ENCODE data around the gene CHMP4A.

CHMP4A gene

DNA sequence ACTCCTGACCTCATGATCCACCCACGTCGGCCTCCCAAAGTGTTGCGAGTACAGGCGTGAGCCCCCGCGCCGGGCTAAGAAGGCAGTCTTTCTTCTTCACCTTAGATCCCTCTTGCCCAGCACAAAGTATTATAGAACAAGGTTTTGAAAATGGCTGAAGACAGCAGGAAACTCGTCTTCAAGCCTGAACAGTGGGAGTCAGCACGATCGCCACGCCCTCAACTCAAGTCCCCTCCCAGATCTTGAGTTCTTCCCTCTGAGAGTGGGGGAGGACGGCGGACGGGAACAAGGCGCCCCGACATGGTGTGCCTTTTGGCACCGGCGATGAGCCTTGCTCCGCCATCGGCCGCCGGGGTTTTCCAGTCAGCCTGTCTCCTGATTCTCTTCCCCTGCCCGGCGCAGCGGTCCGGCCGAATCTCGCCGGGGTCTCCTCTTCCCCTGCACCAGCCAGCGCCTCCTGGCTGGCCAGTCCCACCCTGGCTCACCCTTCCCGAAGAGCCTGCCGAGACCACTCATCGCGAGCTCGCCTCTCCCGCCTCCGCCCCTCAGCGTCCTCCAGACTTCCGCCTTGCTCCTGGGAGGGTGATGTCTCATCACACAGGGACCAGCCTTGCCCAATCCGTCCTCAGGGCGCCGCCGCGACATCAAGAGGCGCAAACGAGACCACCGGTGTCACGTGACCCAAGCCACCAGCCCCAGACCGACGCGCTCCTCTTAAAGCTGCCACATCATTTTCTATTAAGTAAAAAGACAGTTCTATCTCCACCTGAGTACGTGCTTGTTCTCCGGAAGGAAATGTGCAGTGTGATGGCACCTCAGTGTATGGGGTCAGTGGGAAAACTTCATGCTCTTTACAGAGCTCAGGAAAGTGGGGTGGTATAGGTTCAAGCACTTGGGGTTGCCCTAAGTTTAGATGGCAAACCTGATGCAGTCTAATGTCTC lies at the start of gene CHMP4A:
CHMP4A (minus strand) TSS at position 565 of the 942 bp plus-strand sequence; CDS start at position 516, 49 bp downstream.
- peak; percentile 91 for DNase-seq

- DNase-seq = no peak
Measured at GRCh38 chr14:24261969-24262327, 48.7 kb upstream of the CHMP4A start.

GRCh38 chr14:24261256-24261968 lies 48.1 kb upstream of the CHMP4A start:
- no peak for DNase-seq

GRCh38 chr14:24260780-24261157 lies 47.5 kb upstream of the CHMP4A start:
- DNase-seq = no peak

DNA sequence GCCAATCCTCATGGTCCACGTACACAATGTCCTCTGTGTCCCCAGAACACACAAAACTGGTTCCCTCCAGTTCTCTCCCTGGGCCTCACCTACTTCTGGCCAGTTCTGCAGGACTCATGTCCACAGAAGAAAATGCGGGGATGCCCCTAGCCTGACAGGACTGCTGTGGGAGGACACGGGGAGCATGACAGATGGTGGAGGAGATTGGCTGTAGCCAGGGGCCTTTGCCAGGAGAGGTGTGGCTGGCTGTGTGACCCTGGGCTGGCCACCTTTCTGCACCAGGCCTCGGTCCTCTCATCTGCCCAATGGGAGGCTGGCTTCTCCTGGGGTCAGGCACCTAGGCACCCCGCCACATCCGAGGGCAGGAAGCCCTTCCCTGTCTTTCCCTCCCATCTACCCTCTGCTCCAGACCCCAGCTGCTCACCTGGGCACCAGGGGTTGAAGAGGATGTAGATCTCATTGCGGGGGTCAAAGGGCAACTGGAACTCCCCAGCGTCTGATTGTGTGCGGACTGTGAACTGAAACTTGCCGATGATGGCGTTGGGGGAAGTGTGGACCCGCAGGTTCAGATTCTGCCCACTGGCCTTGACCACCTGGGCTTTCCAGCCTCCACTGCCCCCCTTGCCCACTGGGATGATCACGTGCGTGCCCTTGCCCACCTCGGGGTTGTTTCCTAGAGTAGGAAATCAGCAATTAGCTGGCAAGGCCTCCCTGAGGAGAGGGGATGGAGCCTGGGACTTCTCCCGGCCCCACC lies 46.9 kb upstream of the CHMP4A start:
- DNase-seq = no peak

GRCh38 chr14:24259282-24260025 lies 46.2 kb upstream of the CHMP4A start:
- DNase-seq = no peak

- DNase-seq = no peak
Measured at GRCh38 chr14:24258548-24259265, 45.4 kb upstream of the CHMP4A start.

DNA sequence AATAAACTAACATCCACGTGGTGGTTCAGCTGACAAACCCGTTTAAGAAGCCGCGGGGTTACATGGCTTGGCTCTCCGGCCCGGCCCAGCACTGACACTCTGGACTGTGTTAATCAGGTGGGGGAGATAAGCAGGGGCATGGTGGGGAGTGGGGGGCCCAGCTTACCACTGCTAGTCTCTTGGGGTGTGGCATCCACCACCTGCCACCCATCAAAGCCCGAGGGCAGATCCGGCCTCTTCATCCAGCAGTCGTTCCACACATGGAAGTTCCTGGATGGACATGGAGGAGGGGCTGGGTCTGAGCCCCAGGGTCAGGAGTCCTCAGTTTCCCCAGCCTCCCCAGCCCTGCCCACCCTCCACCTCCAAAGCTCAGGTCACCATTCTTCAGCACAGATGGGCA lies 44.8 kb upstream of the CHMP4A start:
- DNase-seq = no peak

DNA sequence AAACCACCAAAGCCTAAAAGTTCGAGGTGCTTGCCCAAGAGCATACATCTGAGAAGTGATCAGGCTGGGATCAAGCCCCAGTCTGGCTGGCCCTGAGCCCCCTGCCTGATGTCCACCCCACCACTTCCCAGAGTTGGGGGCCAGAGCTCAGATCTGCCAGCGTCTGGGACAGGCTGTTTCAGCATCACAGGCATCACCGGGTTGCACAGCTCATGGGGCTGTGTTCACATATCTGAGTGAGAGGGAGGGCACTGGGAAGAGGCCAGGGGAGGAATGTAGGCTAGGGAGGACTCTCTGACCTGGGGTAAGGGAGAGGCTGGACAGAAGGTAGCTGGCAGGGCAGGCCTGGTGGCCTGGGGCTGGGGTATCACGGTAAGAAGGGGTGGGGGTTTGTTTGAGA lies 43.7 kb upstream of the CHMP4A start:
- DNase-seq = no peak

DNA sequence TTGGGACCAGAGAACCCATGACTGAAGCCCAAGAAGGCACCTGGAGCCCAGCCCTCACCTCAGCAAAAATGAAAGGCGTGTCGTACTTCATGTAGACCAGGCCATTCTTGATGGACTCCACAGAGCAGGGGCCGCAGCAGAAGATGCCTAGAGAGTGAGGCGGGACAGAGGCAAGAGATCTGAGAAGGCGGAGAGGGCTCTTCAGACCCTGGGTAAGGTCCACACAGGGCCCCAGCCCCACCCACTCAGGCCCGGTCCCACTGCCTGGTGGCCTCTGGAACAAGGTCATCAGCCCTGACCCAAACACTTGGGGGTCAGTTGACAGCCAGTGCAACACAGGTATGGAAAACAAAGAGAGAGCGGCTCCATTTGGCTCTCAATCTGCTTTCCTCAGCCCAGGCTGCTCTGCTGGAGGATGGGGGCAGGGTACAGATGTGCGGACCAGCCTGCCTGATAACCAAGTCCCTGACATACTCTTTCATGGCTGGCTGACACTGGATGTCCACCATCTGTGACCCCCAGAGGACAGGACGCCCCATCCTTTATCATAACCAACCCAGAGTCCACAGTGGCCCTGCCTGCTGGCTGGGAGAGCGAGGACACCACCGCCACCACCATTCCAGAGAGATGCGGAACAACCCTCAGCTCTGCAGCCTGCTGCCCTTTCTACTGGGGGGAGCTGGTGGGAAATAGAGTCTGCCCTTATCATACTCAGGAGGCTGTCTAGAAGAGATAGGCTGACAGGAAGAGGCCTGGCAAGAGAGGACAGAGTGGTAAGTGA lies 42.8 kb upstream of the CHMP4A start:
- DNase-seq = no peak

DNA sequence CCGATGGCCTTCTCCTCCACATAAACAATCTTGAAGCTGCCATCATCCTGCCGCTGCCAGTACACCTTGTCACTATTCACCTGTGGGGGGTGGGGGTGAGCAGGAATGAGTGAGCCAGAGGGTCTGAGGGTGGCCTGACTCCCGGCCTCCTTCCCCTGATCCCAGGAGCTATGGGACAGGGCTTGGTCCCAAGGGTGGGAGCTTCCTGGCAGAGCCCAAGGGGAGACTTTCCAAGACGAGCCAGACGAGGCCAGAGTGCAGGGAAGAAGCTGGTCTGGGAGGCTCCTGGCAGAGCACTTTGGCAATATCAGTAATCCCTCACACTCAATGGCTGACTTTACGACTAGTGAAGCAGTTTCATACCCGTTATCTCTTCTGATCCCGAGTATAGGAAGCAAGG lies 42.1 kb upstream of the CHMP4A start:
- DNase-seq = no peak

GRCh38 chr14:24254630-24255392 lies 41.5 kb upstream of the CHMP4A start:
- DNase-seq = no peak

- DNase-seq = no peak
Measured at GRCh38 chr14:24253936-24254335, 40.6 kb upstream of the CHMP4A start.

- DNase-seq = no peak
Measured at GRCh38 chr14:24252289-24253124, 39.2 kb upstream of the CHMP4A start.

DNA sequence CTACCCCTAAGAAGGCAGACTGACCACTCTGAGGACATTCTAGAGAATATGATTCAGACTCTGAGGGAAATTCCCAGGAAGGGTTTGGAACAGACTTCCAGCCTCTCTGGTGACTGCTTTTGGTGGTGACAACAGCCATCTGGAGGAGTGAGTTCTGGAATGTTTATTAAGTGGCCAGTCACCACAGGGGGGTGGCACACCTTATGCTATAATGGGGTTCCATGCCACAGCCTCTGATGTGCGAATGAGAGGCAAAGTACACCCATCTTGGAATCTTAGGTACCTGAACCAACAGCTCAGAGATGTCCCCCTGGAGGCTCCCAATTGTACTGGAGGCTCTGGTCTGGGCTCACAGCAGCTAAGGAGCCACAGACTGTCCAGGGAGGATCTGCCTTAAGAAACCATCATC lies 38.6 kb upstream of the CHMP4A start:
- DNase-seq = no peak

DNA sequence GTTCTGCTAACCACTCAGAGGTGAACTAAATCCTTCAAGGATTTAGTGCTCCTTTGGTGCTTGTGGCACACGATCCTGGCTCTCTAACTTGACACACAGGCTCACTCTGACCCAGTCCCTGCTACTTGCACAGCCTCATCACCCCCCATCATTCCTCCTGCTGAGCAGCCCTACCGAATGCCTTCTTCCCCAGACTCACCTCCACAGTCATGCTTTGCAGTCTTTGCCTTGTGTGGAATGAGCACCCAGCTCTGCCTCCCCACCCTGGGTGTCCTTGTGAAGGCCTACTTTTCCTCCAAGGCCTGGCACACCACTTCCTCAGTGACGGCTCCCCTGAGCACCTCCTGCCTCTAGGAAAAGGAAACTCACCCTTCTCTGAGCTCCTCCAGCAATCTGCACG lies 37.1 kb upstream of the CHMP4A start:
- no peak for DNase-seq

- no peak for DNase-seq
Measured at GRCh38 chr14:24249230-24250021, 36.1 kb upstream of the CHMP4A start.

DNA sequence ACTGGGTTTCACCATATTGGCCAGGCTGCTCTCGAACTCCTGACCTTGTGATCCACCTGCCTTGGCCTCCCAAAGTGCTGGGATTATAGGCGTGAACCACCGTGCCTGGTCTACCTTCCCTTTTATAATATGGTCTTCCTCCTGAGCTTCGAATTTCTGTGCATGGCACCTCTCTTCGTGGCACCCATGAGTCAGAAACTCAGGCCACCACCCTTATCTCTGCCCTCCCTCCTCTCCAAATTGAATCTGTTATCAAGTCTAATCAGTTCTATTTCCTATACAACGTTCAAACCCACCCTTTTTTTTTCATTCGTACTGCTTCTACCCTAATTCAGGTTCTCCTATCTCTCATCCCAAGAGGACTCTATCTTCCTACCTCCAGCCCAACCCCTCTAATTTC lies 34.1 kb upstream of the CHMP4A start:
- DNase-seq = no peak

DNA sequence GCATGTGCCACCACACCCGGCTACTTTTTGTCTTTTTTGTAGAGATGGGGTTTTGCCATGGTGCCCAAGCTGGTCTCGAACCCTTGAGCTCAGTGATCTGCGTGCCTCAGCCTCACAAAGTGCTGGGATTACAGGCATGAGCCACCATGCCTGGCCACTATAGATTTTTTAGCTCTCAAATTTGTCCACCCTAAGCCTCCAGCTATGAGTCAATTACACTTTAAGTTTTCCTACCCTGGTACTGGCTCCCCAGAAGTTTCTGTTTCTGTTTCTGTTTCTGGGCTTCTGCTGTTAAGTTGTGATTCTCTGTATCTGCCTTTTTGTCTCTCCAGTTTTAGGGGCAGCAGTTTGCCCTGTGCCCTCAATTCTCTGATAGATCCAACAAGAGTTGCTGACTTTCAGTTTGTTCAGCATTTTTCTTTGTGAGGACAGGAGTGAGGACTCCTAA lies 33.5 kb upstream of the CHMP4A start:
- DNase-seq = no peak

All from DMS153 (cell line).